Measurements from ENCODE around the gene TRIM13.

- TF ChIP-seq EP300 (conservative IDR thresholded peaks at IDR 0.05; ENCODE audit: poor library complexity, severe bottlenecking) = no peak
- TF ChIP-seq CTCF (IDR thresholded peaks at IDR 0.05; ENCODE audit: poor library complexity, severe bottlenecking) = no peak
Measured at GRCh38 chr13:50030315-50030714, 33.5 kb downstream of the TRIM13 start.
